IMR-90 (cell line): ENCODE results near the gene OR2T33. TPM values are rescaled to one million over a fixed set of nuclear protein-coding genes. Genes with fewer than 3 reads are reported as not detected.

ENCODE experiments used
- ATAC-seq: fragments of 200-7000 bp; cut with Tn5 transposase; 2 replicates; pipeline ENCODE4 v1.9.1; 2020; ENCODE audit warnings: low read depth, mild to moderate bottlenecking, moderate library complexity
- BruUV-seq: library from RNA; stranded (reverse); fragments of 400-500 nt; replicated peaks from 2 replicates; lab custom pipeline; 2021; lab: Mats Ljungman, UMichigan
- CTCF ChIA-PET: fragments of 300-600 bp; formaldehyde crosslinking; extraction: SDS; loops from one replicate; lab custom pipeline; 2021; ENCODE audit warnings: antibody characterized with exemption; lab: Yijun Ruan, JAX
- POLR2A ChIA-PET: fragments of 300-600 bp; sonication (Branson Sonifier 250); formaldehyde crosslinking; loops from one replicate; lab custom pipeline; 2022; ENCODE audit warnings: antibody characterized with exemption; ENCODE audit not compliant: unreplicated experiment; lab: Charles Lee
- DNase-seq: peaks from one replicate; pipeline ENCODE4 v3.0.0; 2013
- H2AFZ ChIP-seq: replicated peaks from 2 replicates; pipeline ENCODE3; 2013; ENCODE audit warnings: low read length, mild to moderate bottlenecking; ENCODE audit not compliant: poor library complexity
- H2AK5ac ChIP-seq: 2 replicates; pipeline ENCODE4 v1.6.1; 2013; ENCODE audit warnings: low read depth, low read length, inconsistent platforms
- H2AK9ac ChIP-seq: replicated peaks from 2 replicates; pipeline ENCODE3; 2013; ENCODE audit warnings: mild to moderate bottlenecking, low read depth, low read length, moderate library complexity; ENCODE audit not compliant: poor library complexity
- H2BK120ac ChIP-seq: 2 replicates; pipeline ENCODE4 v1.6.1; 2013; ENCODE audit warnings: low read depth, low read length, inconsistent platforms
- H2BK15ac ChIP-seq: 3 replicates; pipeline ENCODE4 v1.6.1; 2013; ENCODE audit warnings: low read depth, low read length, inconsistent platforms
- H2BK20ac ChIP-seq: 2 replicates; pipeline ENCODE4 v1.6.1; 2013; ENCODE audit warnings: low read depth, mild to moderate bottlenecking, inconsistent platforms, low read length, moderate library complexity
- H2BK5ac ChIP-seq: 2 replicates; pipeline ENCODE4 v1.6.1; 2013; ENCODE audit warnings: mild to moderate bottlenecking, low read depth, low read length, inconsistent platforms; ENCODE audit not compliant: poor library complexity, severe bottlenecking
- H3K14ac ChIP-seq: replicated peaks from 2 replicates; pipeline ENCODE4 v1.6.1; 2013; ENCODE audit warnings: low read depth, low read length, inconsistent platforms
- H3K18ac ChIP-seq: 2 replicates; pipeline ENCODE4 v1.6.1; 2013; ENCODE audit warnings: low read depth, low read length, control low read depth
- H3K23ac ChIP-seq: 2 replicates; pipeline ENCODE4 v1.6.1; 2013; ENCODE audit warnings: low read depth, low read length, inconsistent platforms
- H3K27ac ChIP-seq: 2 replicates; pipeline ENCODE4 v1.5.1; 2013; ENCODE audit warnings: mild to moderate bottlenecking, control low read depth, low read length; ENCODE audit not compliant: insufficient read depth
- H3K27me3 ChIP-seq: 2 replicates; pipeline ENCODE4 v1.6.1; 2013; ENCODE audit warnings: low read length; ENCODE audit not compliant: control insufficient read depth, insufficient read depth
- H3K36me3 ChIP-seq: 2 replicates; pipeline ENCODE4 v1.6.1; 2013; ENCODE audit warnings: low read length, mixed read lengths; ENCODE audit not compliant: control insufficient read depth, insufficient read depth
- H3K4ac ChIP-seq: 2 replicates; pipeline ENCODE4 v1.6.1; 2013; ENCODE audit warnings: low read depth, low read length, inconsistent platforms
- H3K4me1 ChIP-seq: 2 replicates; pipeline ENCODE4 v1.6.1; 2013; ENCODE audit warnings: low read length, mixed read lengths; ENCODE audit not compliant: control insufficient read depth, insufficient read depth
- H3K4me2 ChIP-seq: 2 replicates; pipeline ENCODE4 v1.6.1; 2013; ENCODE audit warnings: low read depth, mild to moderate bottlenecking, control low read depth, low read length, moderate library complexity
- H3K4me3 ChIP-seq: 2 replicates; pipeline ENCODE4 v1.5.1; 2013; ENCODE audit warnings: low read depth, mild to moderate bottlenecking, control low read depth, low read length, moderate library complexity; ENCODE audit not compliant: insufficient read depth
- H3K56ac ChIP-seq: 2 replicates; pipeline ENCODE4 v1.6.1; 2013; ENCODE audit warnings: low read length, inconsistent platforms; ENCODE audit not compliant: insufficient read depth; ENCODE audit errors: extremely low read depth
- H3K79me1 ChIP-seq, 2 experiments: 2 replicates each; pipeline ENCODE4 v1.6.1; 2013; ENCODE audit warnings: low read length in 2 of 2, inconsistent platforms in 1 of 2, low read depth in 1 of 2
- H3K9ac ChIP-seq: 2 replicates; pipeline ENCODE4 v1.6.1; 2013; ENCODE audit warnings: low read depth, low read length, control low read depth
- H3K9me1 ChIP-seq: 2 replicates; pipeline ENCODE4 v1.6.1; 2013; ENCODE audit warnings: low read length, inconsistent platforms; ENCODE audit not compliant: insufficient read depth
- H3K9me3 ChIP-seq: 2 replicates; pipeline ENCODE4 v1.6.1; 2013; ENCODE audit warnings: low read length; ENCODE audit not compliant: control insufficient read depth, insufficient read depth
- H4K20me1 ChIP-seq: 2 replicates; pipeline ENCODE4 v1.6.1; 2013; ENCODE audit warnings: low read length, inconsistent platforms; ENCODE audit not compliant: insufficient read depth
- H4K5ac ChIP-seq: 2 replicates; pipeline ENCODE4 v1.6.1; 2013; ENCODE audit warnings: mild to moderate bottlenecking, low read depth, low read length, control low read depth
- H4K8ac ChIP-seq, 2 experiments: 2 replicates each; pipeline ENCODE4 v1.6.1; 2013; ENCODE audit warnings: low read depth in 2 of 2, low read length in 2 of 2, control low read depth in 1 of 2, inconsistent platforms in 1 of 2
- H4K91ac ChIP-seq: 2 replicates; pipeline ENCODE4 v1.6.1; 2013; ENCODE audit warnings: low read depth, low read length, inconsistent platforms; ENCODE audit not compliant: insufficient read depth
- CTCF ChIP-seq: conservative IDR thresholded peaks from 2 replicates; pipeline ENCODE4 v1.5.1; 2012; ENCODE audit warnings: mild to moderate bottlenecking, low read depth, low read length, improper control_type of control experiment
- POLR2A ChIP-seq: IDR thresholded peaks from 2 replicates; pipeline ENCODE4 v1.6.1; 2012; ENCODE audit warnings: mild to moderate bottlenecking, low read depth, low read length
- RAD21 ChIP-seq: IDR thresholded peaks from 2 replicates; pipeline ENCODE4 v1.6.1; 2012; ENCODE audit warnings: low read length, improper control_type of control experiment
- WGBS, 2 experiments: methylation state at CpG; one replicate each; pipeline versions ENCODE4 v1.1.5 to v1.1.7; 2013; ENCODE audit warnings: missing lambda C conversion rate in 2 of 2; ENCODE audit not compliant: insufficient read length in 1 of 2; ENCODE audit errors: extremely low coverage in 2 of 2; 5-methylcytosine and 5-hydroxymethylcytosine counted together
- dilution Hi-C: fragments of 300-500 bp; cut with HindIII; formaldehyde crosslinking; loops from one replicate; pipeline ENCODE4 v1.14.3; 2018; ENCODE audit warnings: low sequenced_read_pairs; ENCODE audit not compliant: unreplicated experiment
- in situ Hi-C: fragments of 300-500 bp; cut with MboI; formaldehyde crosslinking; loops from 3 replicates; pipeline ENCODE4 v1.14.3; 2019; ENCODE audit warnings: low sequenced_read_pairs, inconsistent platforms, mixed read lengths
- intact Hi-C: fragments of 100-400 bp; cut with micrococcal nuclease; formaldehyde crosslinking; loops from 2 replicates; pipeline ENCODE4 v1.10.0; 2022
- polyA plus RNA-seq, 3 experiments: library from polyadenylated mRNA; depleted of rRNA; stranded (reverse); fragments of >200 nt; gene quantifications; 2 replicates each; pipeline ENCODE4 v1.2.3, GENCODE V29; 2012; ENCODE audit warnings: low replicate concordance in 1 of 3
- total RNA-seq: library from RNA; depleted of rRNA; stranded (reverse); fragments of >200 nt; gene quantifications from 2 replicates; pipeline ENCODE4 v1.2.3, GENCODE V29; 2012

OR2T33 gene
- total and polyA plus RNA-seq, 2 of the 4 experiments (the other 2 are of a cell fraction): not detected

DNA sequence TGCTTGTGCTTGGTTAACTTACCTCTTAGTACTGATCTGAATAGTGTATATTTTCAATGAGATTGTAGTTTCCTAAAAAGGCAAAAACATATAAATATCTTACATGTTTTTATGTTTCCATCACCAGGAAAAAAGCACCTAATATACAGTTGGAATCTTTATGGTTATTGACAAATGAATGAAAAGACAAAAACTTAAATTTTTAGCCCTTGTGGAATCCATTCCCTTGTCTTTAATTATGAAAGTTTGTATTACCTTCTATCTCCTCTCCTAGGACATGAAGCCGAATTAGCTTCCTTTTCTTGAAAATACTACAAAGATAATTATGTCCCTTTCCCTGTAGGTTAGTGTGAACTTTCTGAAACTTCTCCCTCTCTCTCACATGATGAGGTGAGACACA lies 25.5 kb upstream of the OR2T33 start, which contains the start of gene OR2T12:
Gene OR2T12, minus strand, starts transcription at position 101 of the 400 bp plus-strand sequence. CDS start 7,846 bp downstream, outside the sequence.
- H2AK9ac ChIP-seq: no peak within 1 kb of the TSS
- H3K4me3 ChIP-seq: no peak within 1 kb of the TSS
- no peaks in the 10 kb centered on the region for H3K27me3 ChIP-seq
- no peaks in the 10 kb centered on the region for H3K9me1 ChIP-seq
- H2AK5ac ChIP-seq: no peak within 1 kb of the TSS
- H3K36me3 ChIP-seq: no peaks in the 10 kb centered on the region
- BruUV-seq: no TSS peak
- no peak within 1 kb of the TSS for H2BK20ac ChIP-seq
- no peak within 1 kb of the TSS for H3K23ac ChIP-seq
- dilution Hi-C loops: no loop called here
- WGBS, 2 experiments: no CpG with 5 or more reads among the region's 1 CpG
- H2BK5ac ChIP-seq: no peak within 1 kb of the TSS
- no peak within 1 kb of the TSS for H2BK120ac ChIP-seq
- H3K4ac ChIP-seq: no peak within 1 kb of the TSS
- TF ChIP-seq POLR2A (no peak), RAD21 (no peak), CTCF (no peak)
- H4K91ac ChIP-seq: no peak within 1 kb of the TSS
- CTCF ChIA-PET: no interaction called here
- H4K5ac ChIP-seq: no peak within 1 kb of the TSS
- H3K18ac ChIP-seq: no peak within 1 kb of the TSS
- no peak within 1 kb of the TSS for H4K8ac ChIP-seq
- no peak within 1 kb of the TSS for H3K4me2 ChIP-seq
- intact Hi-C loops: no loop called here
- H3K9me3 ChIP-seq: peaks cover 5% of the 10 kb centered on the region; the same call in 1 of the 2 replicates
- H2AFZ ChIP-seq: no peak within 1 kb of the TSS
- no peak within 1 kb of the TSS for H3K9ac ChIP-seq
- H3K4me1 ChIP-seq: no peaks in the 10 kb centered on the region
- no peak within 1 kb of the TSS for H2BK15ac ChIP-seq
- no peak for DNase-seq
- H3K79me1 ChIP-seq: no peaks in the 10 kb centered on the region
- no peak within 1 kb of the TSS for H3K14ac ChIP-seq
- ATAC-seq: no peak
- in situ Hi-C loops: no loop called here
- no peaks in the 10 kb centered on the region for H4K20me1 ChIP-seq
- H3K56ac ChIP-seq: no peak within 1 kb of the TSS
- POLR2A ChIA-PET: no interaction called here
- H3K27ac ChIP-seq: no peak within 1 kb of the TSS
